Fibroblast of lung (primary cell): Measurements from ENCODE around the gene USP12. TPM values are rescaled to one million over a fixed set of nuclear protein-coding genes. Genes with fewer than 3 reads are reported as not detected.

Source experiments
- DNase-seq, 2 donors: peaks; one replicate each; pipeline versions ENCODE4 v3.0.0 to v3.0.0-alpha.2; 2010; ENCODE audit warnings: low read depth in 2 of 2
- H2AFZ ChIP-seq: 2 replicates; pipeline ENCODE4 v1.5.1; 2012; ENCODE audit warnings: low read length, control low read depth, inconsistent platforms
- H3K27ac ChIP-seq: 2 replicates; pipeline ENCODE4 v1.5.1; 2011; ENCODE audit warnings: low read length, control low read depth; ENCODE audit not compliant: insufficient read depth
- H3K27me3 ChIP-seq: 2 replicates; pipeline ENCODE4 v1.5.1; 2011; ENCODE audit warnings: mild to moderate bottlenecking, low read length; ENCODE audit not compliant: control insufficient read depth, insufficient read depth
- H3K36me3 ChIP-seq: 2 replicates; pipeline ENCODE4 v1.5.1; 2011; ENCODE audit warnings: low read length; ENCODE audit not compliant: control insufficient read depth, insufficient read depth
- H3K4me1 ChIP-seq: 2 replicates; pipeline ENCODE4 v1.5.1; 2011; ENCODE audit warnings: low read length; ENCODE audit not compliant: control insufficient read depth, insufficient read depth; ENCODE audit errors: extremely low read depth
- H3K4me2 ChIP-seq: 2 replicates; pipeline ENCODE4 v1.5.1; 2011; ENCODE audit warnings: low read length, control low read depth; ENCODE audit not compliant: insufficient read depth; ENCODE audit errors: extremely low read depth
- H3K4me3 ChIP-seq, 4 experiments: fragments of 200-600 bp in 1 of 4; sonication (generic) in 1 of 4; replicated peaks in 1 of 4; 2 replicates each; pipeline ENCODE4 v1.5.1; 2011 to 2016; ENCODE audit warnings: low read length in 4 of 4, low read depth in 3 of 4, mild to moderate bottlenecking in 3 of 4, control low read depth in 2 of 4, inconsistent platforms in 1 of 4, mixed read lengths in 1 of 4; ENCODE audit not compliant: insufficient read depth in 1 of 4; ENCODE audit errors: control extremely low read depth in 1 of 4
- H3K79me2 ChIP-seq: 2 replicates; pipeline ENCODE4 v1.5.1; 2012; ENCODE audit warnings: mild to moderate bottlenecking, low read length, inconsistent platforms; ENCODE audit not compliant: control insufficient read depth, insufficient read depth
- H3K9ac ChIP-seq: 2 replicates; pipeline ENCODE4 v1.5.1; 2011; ENCODE audit warnings: mild to moderate bottlenecking, low read length, control low read depth; ENCODE audit not compliant: insufficient read depth
- H3K9me3 ChIP-seq: 2 replicates; pipeline ENCODE4 v1.5.1; 2012; ENCODE audit warnings: low read depth, low read length; ENCODE audit not compliant: control insufficient read depth, insufficient read depth
- H4K20me1 ChIP-seq: 2 replicates; pipeline ENCODE4 v1.5.1; 2011; ENCODE audit warnings: low read length; ENCODE audit not compliant: control insufficient read depth, insufficient read depth; ENCODE audit errors: extremely low read depth
- CTCF ChIP-seq, 2 donors: IDR thresholded peaks in 1 of 2; conservative IDR thresholded peaks in 1 of 2; 1 replicate in 1 of 2; 2 replicates in 1 of 2; pipeline ENCODE4 v1.5.1; 2011 to 2012; ENCODE audit warnings: low read length in 2 of 2, control low read depth in 1 of 2, inconsistent platforms in 1 of 2, low read depth in 1 of 2, mild to moderate bottlenecking in 1 of 2
- EZH2 ChIP-seq: IDR thresholded peaks from 2 replicates; pipeline ENCODE4 v1.5.1; 2012; ENCODE audit warnings: low read length, control low read depth, mild to moderate bottlenecking; ENCODE audit errors: missing control alignments
- polyA plus RNA-seq, 2 donors: library from polyadenylated mRNA; depleted of rRNA in 1 of 2; stranded (reverse) in 1 of 2; unstranded in 1 of 2; fragments of >200 nt; gene quantifications; 2 replicates each; pipeline ENCODE4 v1.2.1, GENCODE V29; 2011 to 2012; ENCODE audit warnings: missing spikeins in 1 of 2
- total RNA-seq: library from RNA; depleted of rRNA; stranded (reverse); fragments of >200 nt; gene quantifications from 2 replicates; pipeline ENCODE4 v1.2.1, GENCODE V29; 2014

USP12 gene
- total and polyA plus RNA-seq, 2 donors (not counting 1 experiment from before 2014, with no cell fraction given) = 17.3 to 36.3 TPM

GRCh38 chr13:27065582-27065981, 106.0 kb downstream of the USP12 start:
- Histone ChIP-seq H3K4me3 (no peak overlapping the region), H3K4me1 (no peaks in the 10 kb centered on the region), H3K27me3 (no peaks in the 10 kb centered on the region), H3K36me3 (no peaks in the 10 kb centered on the region), H3K9me3 (no peaks in the 10 kb centered on the region), H3K79me2 (no peaks in the 10 kb centered on the region), H2AFZ (no peak overlapping the region), H3K9ac (no peak overlapping the region), H3K4me2 (no peak overlapping the region), H3K27ac (no peak overlapping the region), H4K20me1 (no peaks in the 10 kb centered on the region)
- TF ChIP-seq EZH2 (no peak), CTCF (conservative IDR thresholded peaks at IDR 0.05 in 1 of 2, IDR thresholded peaks at IDR 0.05 in 1 of 2; ENCODE audit: low read depth in 1 of 2, low read length in 2 of 2) (no peak)
- DNase-seq = no peak

GRCh38 chr13:27064252-27064995, 107.2 kb downstream of the USP12 start:
- no peak overlapping the region for H3K4me2 ChIP-seq
- no peak overlapping the region for H3K4me3 ChIP-seq
- TF ChIP-seq EZH2 = no peak
- TF ChIP-seq CTCF (conservative IDR thresholded peaks at IDR 0.05 in 1 of 2, IDR thresholded peaks at IDR 0.05 in 1 of 2; ENCODE audit: low read depth in 1 of 2, low read length in 2 of 2) = no peak
- H3K27me3 ChIP-seq = no peaks in the 10 kb centered on the region
- H3K4me1 ChIP-seq = no peaks in the 10 kb centered on the region
- H3K27ac ChIP-seq = no peak overlapping the region
- H3K36me3 ChIP-seq = no peaks in the 10 kb centered on the region
- no peak for DNase-seq
- H3K79me2 ChIP-seq = no peaks in the 10 kb centered on the region
- no peaks in the 10 kb centered on the region for H4K20me1 ChIP-seq
- H3K9me3 ChIP-seq = no peaks in the 10 kb centered on the region
- H3K9ac ChIP-seq = no peak overlapping the region
- H2AFZ ChIP-seq = no peak overlapping the region

- Histone ChIP-seq H3K4me2 (no peak overlapping the region), H3K4me3 (no peak overlapping the region), H4K20me1 (no peaks in the 10 kb centered on the region), H2AFZ (no peak overlapping the region), H3K27ac (no peak overlapping the region), H3K27me3 (no peaks in the 10 kb centered on the region), H3K4me1 (peaks cover 12% of the 10 kb centered on the region), H3K9me3 (no peaks in the 10 kb centered on the region), H3K79me2 (no peaks in the 10 kb centered on the region), H3K9ac (no peak overlapping the region), H3K36me3 (no peaks in the 10 kb centered on the region)
- TF ChIP-seq CTCF (conservative IDR thresholded peaks at IDR 0.05 in 1 of 2, IDR thresholded peaks at IDR 0.05 in 1 of 2; ENCODE audit: low read depth in 1 of 2, low read length in 2 of 2) = no peak
- no peak for TF ChIP-seq EZH2
- no peak for DNase-seq
Measured at GRCh38 chr13:27057817-27058216, 113.8 kb downstream of the USP12 start.
